Heart left ventricle (tissue), 16 donors: ENCODE results near the gene DCDC1. TPM values are rescaled to one million over a fixed set of nuclear protein-coding genes. Genes with fewer than 3 reads are reported as not detected.

ENCODE experiments used
- ATAC-seq, 4 donors: fragments of 200-7000 bp; cut with Tn5 transposase; one replicate each; pipeline ENCODE4 v1.9.1; 2020 to 2022; ENCODE audit warnings: moderate library complexity in 4 of 4, mild to moderate bottlenecking in 3 of 4, moderate number of reproducible peaks in 1 of 4
- DNase-seq, 5 donors: peaks; one replicate each; pipeline ENCODE4 v3.0.0-alpha.2; 2020
- H3K27ac ChIP-seq, 12 donors: fragments of 200-600 bp; sonication (generic) in 4 of 12; one replicate each; pipeline versions ENCODE4 v1.5.0 to v1.8.0; 2016 to 2022; ENCODE audit warnings: mild to moderate bottlenecking in 2 of 12
- H3K27me3 ChIP-seq, 9 donors: fragments of 200-600 bp; sonication (generic) in 2 of 9; one replicate each; pipeline versions ENCODE4 v1.5.1 to v1.8.0; 2016 to 2022; ENCODE audit warnings: mild to moderate bottlenecking in 3 of 9
- H3K36me3 ChIP-seq, 9 donors: fragments of 200-600 bp; sonication (generic) in 2 of 9; one replicate each; pipeline versions ENCODE4 v1.5.0 to v1.8.0; 2018 to 2022; ENCODE audit warnings: mild to moderate bottlenecking in 2 of 9
- H3K4me1 ChIP-seq, 12 donors: fragments of 200-600 bp; sonication (generic) in 4 of 12; one replicate each; pipeline versions ENCODE4 v1.5.0 to v1.8.0; 2016 to 2022; ENCODE audit warnings: mild to moderate bottlenecking in 3 of 12
- H3K4me3 ChIP-seq, 12 donors: fragments of 200-600 bp; sonication (generic) in 4 of 12; one replicate each; pipeline versions ENCODE4 v1.5.0 to v1.8.0; 2017 to 2022; ENCODE audit warnings: mild to moderate bottlenecking in 9 of 12, moderate library complexity in 4 of 12
- H3K9me3 ChIP-seq, 12 donors: fragments of 200-600 bp; sonication (generic) in 4 of 12; one replicate each; pipeline versions ENCODE4 v1.5.0 to v1.8.0; 2016 to 2022; ENCODE audit warnings: mild to moderate bottlenecking in 1 of 12
- POLR2A ChIP-seq, 2 donors: fragments of 450-650 bp; IDR thresholded peaks; one replicate each; pipeline ENCODE4 v1.6.1; 2017; ENCODE audit warnings: antibody characterized with exemption in 2 of 2, mild to moderate bottlenecking in 2 of 2, moderate library complexity in 2 of 2
- WGBS, 4 donors: extraction: QIAGEN DNeasy Blood & Tissue Kit in 2 of 4; methylation state at CpG; one replicate each; pipeline versions ENCODE4 v1.1.5 to v1.1.7; 2013 to 2018; 5-methylcytosine and 5-hydroxymethylcytosine counted together
- intact Hi-C, 10 donors: fragments of 100-400 bp; cut with DNase I; formaldehyde crosslinking; loops; one replicate each; pipeline versions ENCODE4 v1.11.1 to v1.14.2; 2022
- polyA plus RNA-seq, 2 donors: library from polyadenylated mRNA; stranded (reverse); fragments of 200-250 nt; gene quantifications; one replicate each; pipeline ENCODE4 v1.2.3, GENCODE V29; 2013
- total RNA-seq, 9 donors: library from RNA; depleted of rRNA in 2 of 9; stranded (reverse); fragments of >200 nt in 2 of 9; fragmentation: NEBNext Ultra II Directional in 3 of 9; extraction: Animal tissue kit (Norgen Biotek cat#: 25700) in 3 of 9; gene quantifications; one replicate each; pipeline versions ENCODE4 v1.1.0 to v1.2.4, GENCODE V29; 2016 to 2023
- TF ChIP-seq, protein P1 (sequence below), 12 donors: fragments of 200-600 bp; sonication (generic) in 4 of 12; IDR thresholded peaks; one replicate each; pipeline versions ENCODE4 v1.5.0 to v1.8.0; 2018 to 2022; ENCODE audit warnings: antibody characterized with exemption in 12 of 12, mild to moderate bottlenecking in 5 of 12
- donor health status: ischemic (EF 13 %, LVEDD 7.1; RV severe dilation, severe dysfunction).
- donor health status: healthy with polysubstance abuse.
- donor health status: DM: no; HTN: yes; CAD: no.
- donor health status: DM: no; HTN: no; CAD: no.
- donor health status: ischemic (EF 25% LVEDD 6.9; RV normal size, moderate dysfunction).
- donor health status: ischemic (EF 25% LVEDD 5.7; RV mildly dilated, moderate dysfunction).
- donor health status: healthy.
- donor health status: DM: yes; HTN: yes; CAD: no.
- donor health status: ischemic (EF 35%, LVEDD 5.7; RV mildly dilated, moderate dysfunction).
- donor health status: nonischemic (EF 11% LVEDD 7.7; RV severe dilation, severe dysfunction).
- donor health status: DM: yes; HTN: yes; CAD: no.
- donor health status: PGD.
- donor health status: ischemic (EF 29% LVEDD 5.4; RV normal size, mild dysfunction).
- donor health status: nonischemic (EF 23%, LVEDD 6.1; RV moderate dilation, normal function).

DCDC1 gene
- total and polyA plus RNA-seq, 11 donors: 0.07 to 1.0 (median 0.12) TPM; not detected in 7

DNA sequence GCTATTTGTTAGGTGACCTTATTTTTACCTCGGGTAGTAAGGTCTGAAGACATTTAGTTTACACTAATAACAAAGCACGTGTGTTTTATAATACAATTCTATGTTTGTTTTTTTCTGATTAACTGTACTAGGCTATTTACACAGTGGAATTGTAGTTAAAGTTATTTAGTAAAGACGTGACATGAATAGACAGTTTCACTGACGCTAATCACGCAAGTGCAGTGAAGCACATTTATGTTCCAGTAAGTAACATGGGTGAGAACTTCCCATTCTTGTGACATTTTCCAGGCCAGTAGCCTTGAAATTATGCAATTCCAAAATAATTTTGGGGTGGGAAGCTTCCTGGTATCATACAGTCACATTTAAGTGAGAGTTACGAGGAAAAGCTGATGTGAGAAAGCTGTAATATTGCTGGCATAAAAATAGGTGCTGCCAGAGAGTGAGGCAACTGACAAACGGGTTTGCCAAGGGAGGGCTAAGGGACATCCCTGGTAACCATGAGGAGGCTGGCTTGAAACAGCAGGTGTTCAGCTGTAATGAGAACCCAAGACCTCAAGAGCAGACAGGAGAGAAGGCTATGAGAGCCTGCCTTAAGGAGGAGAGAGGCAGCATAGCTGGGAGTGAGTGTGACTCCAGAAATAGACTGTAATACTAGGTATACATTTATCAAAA is 378.8 kb downstream of the DCDC1 start:
- intact Hi-C loops: no loop called here
- 81 to 87% (median 84%) methylated on average over 7 of the region's 7 CpGs for WGBS, 4 donors
- H3K9me3 ChIP-seq: no peaks in the 10 kb centered on the region

DNA sequence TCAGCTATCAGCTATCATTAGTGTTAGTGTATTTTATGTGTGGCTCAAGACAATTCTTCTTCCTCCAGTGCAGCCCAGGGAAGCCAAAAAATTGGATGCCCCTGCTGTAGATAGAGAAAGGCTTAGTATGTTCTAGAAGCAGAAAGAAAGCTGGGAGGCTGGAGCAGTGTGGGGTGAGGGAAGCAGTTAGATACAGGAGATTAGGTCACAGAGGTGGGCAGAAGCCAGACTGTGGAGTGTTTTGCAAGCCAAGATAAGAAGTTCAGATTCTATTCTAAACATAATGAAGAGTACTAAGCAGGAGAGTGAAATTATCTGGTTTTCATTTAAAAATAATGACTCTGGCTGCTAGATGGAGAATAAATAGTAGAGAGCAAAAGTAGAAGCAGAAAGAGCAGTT is 381.7 kb downstream of the DCDC1 start:
- no peak overlapping the region for H3K27ac ChIP-seq
- ATAC-seq: no peak
- no peaks in the 10 kb centered on the region for H3K36me3 ChIP-seq
- TF ChIP-seq, protein P1, sequence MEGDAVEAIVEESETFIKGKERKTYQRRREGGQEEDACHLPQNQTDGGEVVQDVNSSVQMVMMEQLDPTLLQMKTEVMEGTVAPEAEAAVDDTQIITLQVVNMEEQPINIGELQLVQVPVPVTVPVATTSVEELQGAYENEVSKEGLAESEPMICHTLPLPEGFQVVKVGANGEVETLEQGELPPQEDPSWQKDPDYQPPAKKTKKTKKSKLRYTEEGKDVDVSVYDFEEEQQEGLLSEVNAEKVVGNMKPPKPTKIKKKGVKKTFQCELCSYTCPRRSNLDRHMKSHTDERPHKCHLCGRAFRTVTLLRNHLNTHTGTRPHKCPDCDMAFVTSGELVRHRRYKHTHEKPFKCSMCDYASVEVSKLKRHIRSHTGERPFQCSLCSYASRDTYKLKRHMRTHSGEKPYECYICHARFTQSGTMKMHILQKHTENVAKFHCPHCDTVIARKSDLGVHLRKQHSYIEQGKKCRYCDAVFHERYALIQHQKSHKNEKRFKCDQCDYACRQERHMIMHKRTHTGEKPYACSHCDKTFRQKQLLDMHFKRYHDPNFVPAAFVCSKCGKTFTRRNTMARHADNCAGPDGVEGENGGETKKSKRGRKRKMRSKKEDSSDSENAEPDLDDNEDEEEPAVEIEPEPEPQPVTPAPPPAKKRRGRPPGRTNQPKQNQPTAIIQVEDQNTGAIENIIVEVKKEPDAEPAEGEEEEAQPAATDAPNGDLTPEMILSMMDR (IDR thresholded peaks at IDR 0.05): no peak
- no peak for TF ChIP-seq POLR2A (IDR thresholded peaks at IDR 0.05)
- no peaks in the 10 kb centered on the region for H3K9me3 ChIP-seq
- no peaks in the 10 kb centered on the region for H3K27me3 ChIP-seq
- no peaks in the 10 kb centered on the region for H3K4me1 ChIP-seq
- DNase-seq: no peak
- no peak overlapping the region for H3K4me3 ChIP-seq
- intact Hi-C loops: no loop called here

More for the DNA sequence above, 378.8 kb downstream of the DCDC1 start:
- no peak overlapping the region for H3K27ac ChIP-seq
- ATAC-seq (no peak), DNase-seq (no peak)
- no peaks in the 10 kb centered on the region for H3K4me1 ChIP-seq
- H3K4me3 ChIP-seq: no peak overlapping the region
- no peaks in the 10 kb centered on the region for H3K36me3 ChIP-seq
- H3K27me3 ChIP-seq: no peaks in the 10 kb centered on the region
- TF ChIP-seq, protein P1 (IDR thresholded peaks at IDR 0.05): no peak
- TF ChIP-seq POLR2A (IDR thresholded peaks at IDR 0.05): no peak

DNA sequence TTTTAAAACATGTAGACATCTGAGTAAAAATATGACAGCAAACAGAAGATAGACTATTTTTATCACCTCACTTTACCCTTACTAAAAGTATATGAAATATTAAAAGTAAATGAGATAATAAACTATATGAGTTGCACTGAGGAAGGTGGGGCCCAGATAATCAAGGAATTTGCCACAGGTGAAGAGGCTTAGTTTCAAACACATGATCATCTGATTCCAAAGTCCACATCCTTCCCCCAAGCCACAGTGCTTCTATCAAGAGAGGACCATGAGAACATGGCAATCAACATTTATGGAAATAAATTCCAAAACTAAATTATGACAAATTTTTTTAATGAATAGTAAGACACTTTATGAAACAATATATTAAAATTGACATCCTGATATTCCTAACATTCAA is 384.0 kb downstream of the DCDC1 start:
- no peak for TF ChIP-seq POLR2A (IDR thresholded peaks at IDR 0.05)
- TF ChIP-seq, protein P1 (IDR thresholded peaks at IDR 0.05): no peak
- DNase-seq (no peak), ATAC-seq (no peak)
- intact Hi-C loops: no loop called here
- Histone ChIP-seq H3K36me3 (no peaks in the 10 kb centered on the region), H3K4me1 (no peaks in the 10 kb centered on the region), H3K27me3 (no peaks in the 10 kb centered on the region), H3K9me3 (no peaks in the 10 kb centered on the region), H3K27ac (no peak overlapping the region), H3K4me3 (no peak overlapping the region)

DNA sequence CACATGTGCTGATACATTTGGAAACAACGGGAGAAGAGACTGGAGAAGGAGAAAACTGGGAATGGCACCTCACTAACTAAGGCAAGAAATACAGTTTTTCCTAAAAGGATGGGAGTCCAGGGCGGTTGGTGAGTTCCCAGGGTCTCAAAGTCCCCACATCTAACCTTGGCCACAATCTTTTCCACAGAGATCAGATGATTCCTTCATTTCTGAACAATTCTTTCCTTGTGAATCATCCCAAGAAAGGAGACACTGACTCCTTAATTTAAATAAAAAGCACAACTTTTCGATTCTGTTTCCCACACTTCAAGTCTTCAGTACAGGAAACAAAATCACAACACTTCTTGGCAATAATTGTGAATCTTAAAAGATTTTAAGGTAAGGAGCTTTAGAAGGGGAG is 384.7 kb downstream of the DCDC1 start:
- Histone ChIP-seq H3K27me3 (no peaks in the 10 kb centered on the region), H3K4me3 (no peak overlapping the region), H3K36me3 (no peaks in the 10 kb centered on the region), H3K4me1 (no peaks in the 10 kb centered on the region), H3K27ac (peak overlapping the region in 4 of 12 donors; percentile 35 to 64 (median 46)), H3K9me3 (no peaks in the 10 kb centered on the region)
- 53 to 67% (median 58%) methylated on average over 3 of the region's 3 CpGs for WGBS, 4 donors
- DNase-seq (no peak), ATAC-seq (no peak)
- intact Hi-C loops: no loop called here
- TF ChIP-seq POLR2A (IDR thresholded peaks at IDR 0.05): no peak
- TF ChIP-seq, protein P1 (IDR thresholded peaks at IDR 0.05): no peak
